GM21367 (cell line): ENCODE data around the gene CHL1.

ENCODE experiments used
- ATAC-seq: cut with Tn5 transposase; IDR thresholded peaks from one replicate; pipeline ENCODE4 v1.9.1; 2021; ENCODE audit not compliant: unreplicated experiment

Gene CHL1

GRCh38 chr3:196311-197148, at the start of gene CHL1:
Gene CHL1, plus strand, starts transcription at chr3:196763. Its CDS starts 123,014 bp downstream, at chr3:319777.
- ATAC-seq = no peak

DNA sequence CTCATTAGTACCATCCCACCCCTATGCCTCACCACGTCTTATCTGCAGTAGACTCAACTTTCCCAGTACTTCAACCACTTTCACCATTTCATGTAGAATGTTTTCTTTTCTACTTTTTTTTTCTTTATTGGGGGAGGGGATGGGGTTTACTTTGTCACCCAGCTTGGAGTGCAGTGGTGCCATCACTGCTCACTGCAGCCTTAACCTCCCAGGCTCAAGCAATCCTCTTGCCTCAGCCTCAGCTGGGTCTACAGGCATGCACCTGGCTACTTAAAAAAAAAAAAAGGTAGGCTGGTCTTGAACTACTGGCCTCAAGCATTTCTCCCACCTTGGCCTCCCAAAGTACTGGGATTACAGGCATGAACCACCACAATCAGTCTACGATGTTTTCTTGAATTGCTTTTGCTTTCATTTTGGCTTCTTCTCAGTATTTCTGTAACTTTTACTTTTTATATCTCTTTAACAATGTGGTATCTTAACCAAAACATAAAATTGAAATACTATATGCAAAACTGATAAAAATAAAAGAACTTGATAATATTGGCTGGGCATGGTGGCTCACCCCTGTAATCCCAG, 44.9 kb upstream of the CHL1 start:
- ATAC-seq = no peak

GRCh38 chr3:159974-160373, 36.6 kb upstream of the CHL1 start:
- ATAC-seq = no peak

DNA sequence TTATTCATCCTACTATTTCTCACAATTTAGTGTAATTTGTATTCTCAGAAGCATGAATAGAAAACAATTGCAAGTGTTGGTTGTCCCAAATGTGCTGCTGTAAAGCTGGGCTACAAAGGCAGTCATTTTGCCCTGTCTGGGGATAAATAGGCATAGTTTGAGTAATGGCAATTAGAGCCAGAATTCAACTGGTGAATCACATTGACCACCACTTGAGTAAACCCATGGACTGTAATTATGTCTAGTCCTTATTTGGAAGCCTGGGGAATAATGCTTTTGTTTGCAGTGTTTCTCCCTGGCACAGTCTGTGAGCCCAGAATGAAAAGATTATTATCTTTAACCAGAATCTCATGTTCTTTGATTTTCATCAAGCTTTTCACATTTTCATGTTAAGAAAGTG, 30.5 kb upstream of the CHL1 start:
- ATAC-seq = no peak

- ATAC-seq = no peak
Observed at GRCh38 chr3:166799-167198, 29.8 kb upstream of the CHL1 start.

DNA sequence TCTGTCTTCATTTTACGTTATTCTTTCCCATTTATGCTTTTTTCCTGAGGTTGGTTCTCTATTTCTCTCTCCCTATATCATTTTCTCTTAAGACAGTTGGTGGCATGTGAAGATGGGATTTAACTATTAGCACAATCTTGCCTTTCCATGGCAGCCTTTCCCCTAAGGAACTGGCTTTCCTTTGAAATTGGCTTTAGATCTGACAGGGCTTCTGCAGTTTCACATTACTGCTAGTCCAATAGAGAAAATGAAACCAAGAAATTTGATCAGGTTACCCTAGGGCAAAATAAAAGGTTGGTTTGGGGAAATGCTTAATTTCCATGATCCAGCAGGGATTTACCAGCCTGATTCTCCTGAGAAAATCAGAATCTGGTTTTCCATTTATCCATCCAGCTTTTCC, 22.7 kb upstream of the CHL1 start:
- peak; percentile 93 for ATAC-seq

GRCh38 chr3:184976-185375, 11.6 kb upstream of the CHL1 start:
- ATAC-seq = no peak

GRCh38 chr3:192215-192929, 4.2 kb upstream of the CHL1 start:
- ATAC-seq = no peak

DNA sequence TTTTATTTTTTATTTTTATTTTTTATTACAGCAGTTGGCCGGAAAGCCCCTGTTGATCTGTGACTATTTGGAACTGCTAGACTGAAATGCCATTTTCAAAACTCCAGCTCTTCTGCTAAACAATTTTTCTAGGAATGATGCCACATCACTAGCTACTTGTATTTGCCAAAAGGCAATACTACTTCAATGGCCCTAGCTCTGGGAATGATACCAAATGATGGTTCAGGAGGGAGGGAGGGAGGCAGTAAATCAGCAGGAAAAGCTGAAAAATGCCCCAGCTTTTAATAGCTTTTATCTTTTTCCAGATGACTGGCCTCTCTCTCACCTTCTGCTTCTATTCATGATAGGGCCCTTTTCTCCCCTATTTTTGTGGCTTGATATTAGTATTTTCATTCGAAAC, 2.6 kb upstream of the CHL1 start:
- no peak for ATAC-seq

- ATAC-seq = no peak
Observed at GRCh38 chr3:194421-194820, 2.1 kb upstream of the CHL1 start.

- ATAC-seq = no peak
Observed at GRCh38 chr3:195666-196065, 897 bp upstream of the CHL1 start.

DNA sequence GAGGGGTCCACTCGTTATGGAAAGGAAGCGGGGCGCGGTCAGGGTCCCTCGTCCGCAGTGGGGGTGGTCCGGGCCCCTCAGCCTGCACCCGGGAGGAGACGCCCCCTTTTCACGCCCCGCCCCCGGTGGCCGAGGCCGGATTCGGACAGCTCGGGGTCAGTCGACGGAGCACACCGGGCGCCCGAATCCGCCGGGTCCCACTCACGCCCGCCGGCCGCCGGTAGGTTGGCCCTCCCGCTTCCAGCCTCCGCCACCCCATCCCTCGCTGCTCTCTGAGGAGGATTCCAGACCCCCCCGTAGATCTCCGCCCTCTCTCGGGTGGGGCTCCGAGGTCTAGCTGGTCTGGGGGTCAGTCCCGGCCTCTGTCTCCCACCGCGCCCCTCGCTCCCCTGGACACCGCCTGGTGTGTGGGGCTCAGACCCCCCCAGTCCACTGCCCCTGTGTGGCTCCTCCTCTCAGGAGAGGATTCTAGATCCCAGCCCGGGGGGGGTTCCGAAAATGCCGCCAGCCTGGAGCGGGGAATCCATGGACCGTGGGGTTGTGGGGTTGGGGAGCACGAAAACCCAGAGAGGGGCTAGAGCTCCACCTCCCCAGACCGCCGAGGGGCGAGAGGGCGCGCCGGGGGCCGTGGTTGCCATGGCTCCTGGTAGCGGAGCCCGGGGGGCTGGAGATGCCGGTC, 725 bp downstream of the CHL1 start:
- no peak for ATAC-seq

GRCh38 chr3:197828-198491, 1.4 kb downstream of the CHL1 start:
- ATAC-seq = no peak

DNA sequence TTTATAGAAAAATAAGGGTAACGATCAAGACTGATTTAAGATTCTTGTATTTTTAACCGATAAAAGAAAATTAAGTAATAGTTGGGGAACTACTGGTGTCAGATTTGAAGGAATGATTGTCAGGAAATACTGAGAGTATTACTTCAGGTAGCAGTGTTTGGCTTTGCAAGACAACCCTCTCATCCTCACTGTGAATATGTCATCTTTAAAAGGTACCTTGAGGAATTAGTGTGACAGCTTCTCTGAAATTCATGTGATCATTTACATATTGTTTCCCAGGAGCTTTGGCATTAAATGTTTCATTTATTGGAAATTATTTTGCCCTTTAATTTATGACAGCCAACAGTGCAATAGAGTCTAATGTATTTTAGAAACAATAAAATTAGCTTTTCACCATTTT, 3.3 kb downstream of the CHL1 start:
- ATAC-seq = no peak

DNA sequence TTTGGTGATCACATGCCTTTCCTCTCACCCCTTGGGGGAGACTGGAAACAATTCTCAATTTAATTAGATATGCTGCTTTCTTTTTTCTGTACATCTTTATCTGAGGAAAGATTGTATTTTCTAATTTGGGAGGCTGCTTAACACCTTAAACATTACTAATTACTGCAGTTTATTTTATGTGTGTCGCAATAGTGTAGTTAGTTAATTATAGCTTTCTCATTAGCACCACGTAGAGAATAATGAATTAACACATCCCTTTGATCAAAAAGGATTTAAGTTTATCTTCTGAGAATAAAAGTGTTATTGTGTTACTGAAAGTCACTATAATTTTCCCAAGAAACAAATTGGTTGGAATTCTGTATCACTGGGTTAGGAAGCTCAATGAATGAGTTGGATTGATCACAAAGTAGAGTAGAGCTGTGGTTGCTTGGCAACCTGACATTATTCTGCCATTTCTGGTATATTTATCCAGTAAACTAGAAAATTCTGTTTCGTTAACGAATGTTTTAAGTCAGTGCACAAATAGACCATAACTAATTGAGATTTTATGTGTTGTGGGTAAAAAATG, 4.3 kb downstream of the CHL1 start:
- no peak for ATAC-seq

- ATAC-seq = no peak
Observed at GRCh38 chr3:204102-204501, 7.5 kb downstream of the CHL1 start.

GRCh38 chr3:207973-208372, 11.4 kb downstream of the CHL1 start:
- ATAC-seq = no peak

DNA sequence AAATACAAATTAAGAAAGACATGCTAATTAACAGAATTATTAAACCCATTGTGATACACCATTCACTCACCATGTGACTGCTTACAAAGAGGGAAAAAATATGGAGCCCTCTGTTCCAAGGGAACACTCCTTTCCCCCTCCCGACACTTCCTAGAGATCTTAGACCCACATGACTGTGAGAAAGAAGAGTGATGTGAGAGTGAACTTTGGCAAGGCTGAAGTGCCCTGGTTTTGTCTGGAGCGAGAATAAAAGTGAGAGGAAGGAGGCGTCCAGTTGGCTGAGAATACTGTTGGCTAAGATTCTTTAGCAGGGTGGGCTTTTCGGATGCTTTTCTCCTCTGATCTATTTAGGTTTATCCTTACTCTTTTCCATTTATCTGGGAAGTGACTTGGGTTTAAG, 14.1 kb downstream of the CHL1 start:
- ATAC-seq = no peak

DNA sequence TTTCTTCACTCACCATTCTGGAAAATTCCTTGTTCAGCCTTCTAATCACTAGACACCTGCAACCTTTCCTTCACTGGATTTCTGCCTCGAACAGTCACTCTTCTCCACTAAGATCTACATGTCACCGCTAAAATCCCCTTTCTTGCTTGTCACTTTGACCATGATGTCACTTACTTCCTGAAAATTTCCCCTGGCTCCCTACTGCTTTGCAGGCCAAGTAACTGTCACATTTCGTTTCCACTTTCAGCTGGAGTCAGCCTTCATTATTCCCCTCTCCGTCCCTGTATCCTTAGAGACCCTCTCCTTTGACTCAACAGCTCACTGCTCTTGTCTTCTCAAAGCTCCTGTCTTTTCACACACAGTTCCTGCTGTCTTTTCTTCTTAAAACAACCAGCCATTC, 15.9 kb downstream of the CHL1 start:
- peak; percentile 72 for ATAC-seq

DNA sequence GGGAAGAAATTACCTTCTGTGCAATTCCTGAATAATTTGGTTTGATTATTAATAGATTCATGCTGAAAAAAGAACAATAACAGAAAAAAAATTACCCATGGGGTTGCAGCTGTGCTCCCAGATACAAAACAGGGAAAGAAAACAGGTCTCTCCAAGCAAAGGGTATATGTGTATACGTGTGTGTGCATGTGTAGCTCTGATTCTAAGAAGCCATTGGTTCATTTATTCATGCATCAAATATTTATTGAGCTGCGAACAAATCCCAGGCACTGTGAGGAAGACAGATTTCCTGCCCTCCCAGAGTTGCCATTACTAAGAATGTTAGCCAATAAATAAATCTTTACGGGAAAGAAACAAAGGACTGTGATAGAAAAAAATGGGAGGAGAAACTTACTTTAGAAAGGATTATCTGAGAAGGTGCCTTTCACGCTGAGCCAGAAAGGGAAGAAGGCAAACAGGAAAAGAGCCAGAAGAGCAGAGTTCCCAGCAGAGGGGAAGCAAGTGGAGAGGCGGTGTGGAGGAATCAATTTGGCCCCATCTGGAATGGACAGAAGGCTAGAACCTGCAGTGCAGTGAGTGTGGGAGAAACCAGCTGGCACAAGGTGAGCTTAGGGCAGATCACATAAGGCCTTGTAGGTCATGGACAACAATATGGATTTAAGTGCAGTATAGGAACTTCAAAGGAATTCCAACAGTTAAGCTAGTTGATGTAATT, 20.7 kb downstream of the CHL1 start:
- no peak for ATAC-seq
